ENCODE data around the gene TAB2. TPM values are rescaled to one million over a fixed set of nuclear protein-coding genes. Genes with fewer than 3 reads are reported as not detected.

Gene TAB2
- total and polyA plus RNA-seq, 2 experiments from 2014 or later: 19.8 to 59.2 TPM

GRCh38 chr6:149364557-149364956 is 47.0 kb downstream of the TAB2 start (continued):
- TF ChIP-seq ZNF462 (CRISPR knock-in tag; IDR thresholded peaks at IDR 0.05) (no peak), CREB1 (CRISPR knock-in tag; IDR thresholded peaks at IDR 0.05; ENCODE audit: low read depth) (no peak), REST (IDR thresholded peaks at IDR 0.05; ENCODE audit: unreplicated experiment) (no peak), EZH2phosphoT487 (IDR thresholded peaks at IDR 0.05; ENCODE audit: unreplicated experiment) (no peak), EZH2 (IDR thresholded peaks at IDR 0.05; ENCODE audit: low read depth, unreplicated experiment) (no peak), CTCF (conservative IDR thresholded peaks at IDR 0.05; ENCODE audit: low read depth in 2 of 2) (no peak), ZNF114 (CRISPR knock-in tag; IDR thresholded peaks at IDR 0.05) (no peak), JUNB (IDR thresholded peaks at IDR 0.05; ENCODE audit: unreplicated experiment) (no peak), NANOG (IDR thresholded peaks at IDR 0.05; ENCODE audit: borderline replicate concordance) (no peak)
